HEK293 (cell line): ENCODE data around the gene LRP1B.

ENCODE experiments used
- CTCF ChIA-PET: fragments of 350-600 bp; formaldehyde crosslinking; extraction: SDS; loops from one replicate; lab custom pipeline; 2021; ENCODE audit warnings: antibody characterized with exemption; lab: Yijun Ruan, JAX
- POLR2A ChIA-PET: fragments of 300-600 bp; formaldehyde crosslinking; extraction: SDS; loops from one replicate; lab custom pipeline; 2020; ENCODE audit warnings: antibody characterized with exemption, inconsistent platforms; lab: Yijun Ruan, JAX
- H3K27ac ChIP-seq: fragments of 200-500 bp; sonication (Bioruptor generic); 2 replicates; pipeline ENCODE4 v1.5.1; 2014; ENCODE audit warnings: low read depth, low read length, control low read depth, inconsistent platforms; ENCODE audit errors: extremely low read depth
- H3K36me3 ChIP-seq, 2 experiments: fragments of 200-500 bp in 1 of 2; sonication (Bioruptor generic) in 1 of 2; 1 replicate in 1 of 2; 2 replicates in 1 of 2; pipeline ENCODE4 v1.5.1; 2014 to 2017; ENCODE audit warnings: inconsistent platforms in 2 of 2, low read length in 2 of 2; ENCODE audit not compliant: control insufficient read depth in 2 of 2, insufficient read depth in 1 of 2
- H3K4me1 ChIP-seq: fragments of 200-500 bp; sonication (Bioruptor generic); 2 replicates; pipeline ENCODE4 v1.5.1; 2014; ENCODE audit warnings: mild to moderate bottlenecking, low read length, inconsistent platforms; ENCODE audit not compliant: control insufficient read depth, insufficient read depth
- H3K4me3 ChIP-seq: 2 replicates; pipeline ENCODE4 v1.5.1; 2011; ENCODE audit warnings: low read depth, mild to moderate bottlenecking, control low read depth, low read length, moderate library complexity
- H3K9me3 ChIP-seq: fragments of 200-500 bp; sonication (Bioruptor generic); 2 replicates; pipeline ENCODE4 v1.5.1; 2014; ENCODE audit warnings: low read depth, low read length, inconsistent platforms; ENCODE audit not compliant: control insufficient read depth, insufficient read depth
- AEBP2 ChIP-seq: fragments of 450-650 bp; formaldehyde crosslinking; IDR thresholded peaks from 2 replicates; pipeline ENCODE4 v1.5.1; 2016; ENCODE audit warnings: missing biosample characterization, missing genetic modification characterization, borderline replicate concordance
- BCL6B ChIP-seq: fragments of 450-650 bp; formaldehyde crosslinking; IDR thresholded peaks from 2 replicates; pipeline ENCODE4 v1.5.1; 2017; ENCODE audit warnings: missing biosample characterization, missing genetic modification characterization
- HOXA7 ChIP-seq: sonication (generic); formaldehyde crosslinking; IDR thresholded peaks from 2 replicates; pipeline ENCODE4 v1.8.1; 2022; ENCODE audit warnings: missing genetic modification reagents, borderline replicate concordance
- PBX3 ChIP-seq: sonication (generic); formaldehyde crosslinking; IDR thresholded peaks from 2 replicates; pipeline ENCODE4 v1.8.1; 2022; ENCODE audit warnings: mild to moderate bottlenecking, moderate library complexity, missing genetic modification reagents
- ZFP69B ChIP-seq: fragments of 450-650 bp; formaldehyde crosslinking; IDR thresholded peaks from 2 replicates; pipeline ENCODE4 v1.5.1; 2016; ENCODE audit warnings: missing biosample characterization, missing genetic modification characterization
- ZIC2 ChIP-seq: fragments of 450-650 bp; formaldehyde crosslinking; IDR thresholded peaks from 2 replicates; pipeline ENCODE4 v1.5.1; 2016; ENCODE audit warnings: missing biosample characterization, missing genetic modification characterization
- ZNF148 ChIP-seq: fragments of 450-650 bp; formaldehyde crosslinking; IDR thresholded peaks from 2 replicates; pipeline ENCODE4 v1.5.0; 2017; ENCODE audit warnings: missing biosample characterization, missing genetic modification characterization, borderline replicate concordance
- ZNF157 ChIP-seq: fragments of 450-650 bp; formaldehyde crosslinking; IDR thresholded peaks from 2 replicates; pipeline ENCODE4 v1.5.1; 2016; ENCODE audit warnings: missing biosample characterization, missing genetic modification characterization
- ZNF248 ChIP-seq: fragments of 450-650 bp; formaldehyde crosslinking; IDR thresholded peaks from 2 replicates; pipeline ENCODE4 v1.5.1; 2017; ENCODE audit warnings: missing biosample characterization, missing genetic modification characterization
- ZNF362 ChIP-seq: fragments of 450-650 bp; formaldehyde crosslinking; IDR thresholded peaks from 2 replicates; pipeline ENCODE4 v1.5.1; 2016; ENCODE audit warnings: missing biosample characterization, missing genetic modification characterization
- ZNF404 ChIP-seq: fragments of 450-650 bp; formaldehyde crosslinking; IDR thresholded peaks from 2 replicates; pipeline ENCODE4 v1.5.1; 2017; ENCODE audit warnings: missing biosample characterization, missing genetic modification characterization
- ZNF416 ChIP-seq: fragments of 450-650 bp; formaldehyde crosslinking; IDR thresholded peaks from 2 replicates; pipeline ENCODE4 v1.5.1; 2016; ENCODE audit warnings: missing biosample characterization, missing genetic modification characterization
- ZNF433 ChIP-seq: fragments of 450-650 bp; formaldehyde crosslinking; IDR thresholded peaks from 2 replicates; pipeline ENCODE4 v1.5.1; 2016; ENCODE audit warnings: missing biosample characterization, missing genetic modification characterization, low read depth
- ZNF585B ChIP-seq: fragments of 450-650 bp; formaldehyde crosslinking; IDR thresholded peaks from 2 replicates; pipeline ENCODE4 v1.5.1; 2016; ENCODE audit warnings: missing biosample characterization, missing genetic modification characterization
- ZNF629 ChIP-seq: fragments of 450-650 bp; formaldehyde crosslinking; IDR thresholded peaks from 2 replicates; pipeline ENCODE4 v1.5.1; 2017; ENCODE audit warnings: missing biosample characterization, missing genetic modification characterization
- ZNF785 ChIP-seq: fragments of 450-650 bp; formaldehyde crosslinking; IDR thresholded peaks from 2 replicates; pipeline ENCODE4 v1.5.1; 2016; ENCODE audit warnings: missing biosample characterization, missing genetic modification characterization
- ZNF792 ChIP-seq: fragments of 450-650 bp; formaldehyde crosslinking; IDR thresholded peaks from 2 replicates; pipeline ENCODE4 v1.5.1; 2016; ENCODE audit warnings: missing biosample characterization, missing genetic modification characterization

LRP1B gene

GRCh38 chr2:141709756-141710155 lies 421.1 kb downstream of the LRP1B start (continued):
- TF ChIP-seq HOXA7 (CRISPR knock-in tag) (no peak), ZIC2 (tag by site-specific recombination) (no peak)

GRCh38 chr2:141707486-141707885 lies 423.3 kb downstream of the LRP1B start:
- Histone ChIP-seq H3K9me3 (no peaks in the 10 kb centered on the region), H3K36me3 (no peaks in the 10 kb centered on the region), H3K4me3 (no peak overlapping the region), H3K27ac (no peak overlapping the region), H3K4me1 (no peaks in the 10 kb centered on the region)
- ChIA-PET CTCF (no interaction called here), POLR2A (no interaction called here)
- no peak for TF ChIP-seq ZFP69B
- TF ChIP-seq ZNF629 (tag by site-specific recombination), result no peak
- TF ChIP-seq ZNF248 (tag by site-specific recombination), result no peak
- TF ChIP-seq, all 188 proteins: peak for 0

GRCh38 chr2:141704541-141704940 lies 426.3 kb downstream of the LRP1B start:
- Histone ChIP-seq H3K27ac (no peak overlapping the region), H3K9me3 (no peaks in the 10 kb centered on the region), H3K4me1 (no peaks in the 10 kb centered on the region), H3K36me3 (no peaks in the 10 kb centered on the region), H3K4me3 (no peak overlapping the region)
- TF ChIP-seq ZNF157 (tag by site-specific recombination), result no peak
- TF ChIP-seq ZNF433, result no peak
- TF ChIP-seq ZNF785 (tag by site-specific recombination), result no peak
- TF ChIP-seq ZNF416, result no peak
- CTCF ChIA-PET, result no interaction called here
- POLR2A ChIA-PET, result no interaction called here

- Histone ChIP-seq H3K4me1 (no peaks in the 10 kb centered on the region), H3K4me3 (no peak overlapping the region), H3K9me3 (no peaks in the 10 kb centered on the region), H3K36me3 (no peaks in the 10 kb centered on the region), H3K27ac (no peak overlapping the region)
- CTCF ChIA-PET, result no interaction called here
- POLR2A ChIA-PET, result no interaction called here
- no peak for TF ChIP-seq ZNF362 (tag by site-specific recombination)
These were observed 427.3 kb downstream of the LRP1B start for GRCh38 chr2:141703501-141703900.

- CTCF ChIA-PET, result no interaction called here
- no peak overlapping the region for H3K4me3 ChIP-seq
- H3K36me3 ChIP-seq, result no peaks in the 10 kb centered on the region
- no peak for TF ChIP-seq ZNF785 (tag by site-specific recombination)
- no peak for TF ChIP-seq ZNF585B
- TF ChIP-seq BCL6B (tag by site-specific recombination), result no peak
- TF ChIP-seq, all 188 proteins: peak for 0
- H3K4me1 ChIP-seq, result no peaks in the 10 kb centered on the region
- H3K9me3 ChIP-seq, result no peaks in the 10 kb centered on the region
- POLR2A ChIA-PET, result no interaction called here
- no peak overlapping the region for H3K27ac ChIP-seq
These were observed 429.2 kb downstream of the LRP1B start for GRCh38 chr2:141701618-141702017.

GRCh38 chr2:141699573-141699972 lies 431.2 kb downstream of the LRP1B start:
- no peaks in the 10 kb centered on the region for H3K9me3 ChIP-seq
- H3K36me3 ChIP-seq, result no peaks in the 10 kb centered on the region
- no peak overlapping the region for H3K4me3 ChIP-seq
- ChIA-PET CTCF (interaction anchor here (1.2 kb wide), 1 partner anchor 32 kb away, joined by 6 read pairs; no protein-coding TSS in a partner anchor), POLR2A (no interaction called here)
- no peak overlapping the region for H3K27ac ChIP-seq
- H3K4me1 ChIP-seq, result no peaks in the 10 kb centered on the region
- TF ChIP-seq ZNF148 (tag by site-specific recombination), result no peak
- TF ChIP-seq ZNF792 (tag by site-specific recombination), result no peak
- no peak for TF ChIP-seq AEBP2
- no peak for TF ChIP-seq ZNF404 (tag by site-specific recombination)
- no peak for TF ChIP-seq PBX3 (CRISPR knock-in tag)
